ENCODE measurements around the gene RARRES2.
A peak's percentile ranks its signal among the peaks of the same experiment; 100 is the strongest.

Gene RARRES2

DNA sequence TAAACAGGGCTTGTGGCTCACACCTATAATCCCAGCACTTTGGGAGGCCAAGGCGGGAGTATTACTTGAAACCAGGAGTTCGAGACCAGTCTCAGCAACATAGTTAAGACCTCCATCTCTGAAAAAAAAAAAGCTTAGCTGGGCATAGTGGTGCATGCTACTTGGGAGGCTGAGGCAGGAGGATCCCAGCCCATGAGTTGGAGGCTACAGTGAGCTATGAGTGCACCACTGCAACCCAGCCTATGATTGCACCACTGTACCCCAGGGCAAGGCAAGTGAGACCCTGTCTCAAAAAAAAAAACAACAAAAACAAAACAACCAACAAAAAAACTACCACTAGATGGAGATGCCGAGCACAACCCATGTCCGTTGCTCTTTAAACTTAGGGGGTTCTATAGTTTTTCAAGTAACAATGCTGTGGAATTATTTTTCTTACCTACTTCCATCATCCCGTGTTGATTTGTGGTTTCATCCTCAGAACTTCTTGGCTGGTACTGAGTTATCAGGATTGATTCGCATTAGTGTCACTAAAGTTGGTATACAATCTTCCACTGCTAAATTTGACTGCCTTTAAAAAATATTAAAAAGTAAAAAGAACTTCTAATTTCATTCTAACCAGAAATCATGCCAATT, 15.0 kb upstream of the RARRES2 start:
- Histone ChIP-seq H3K79me2 (ENCODE audit: insufficient read depth, low read length) (no peaks in the 10 kb centered on the region), H2AFZ (ENCODE audit: low read depth, low read length, severe bottlenecking) (no peak overlapping the region), H3F3A (ENCODE audit: insufficient read depth) (no peaks in the 10 kb centered on the region), H4K20me1 (ENCODE audit: low read depth, low read length) (no peaks in the 10 kb centered on the region), H3K4me2 (ENCODE audit: low read depth, low read length, poor library complexity, severe bottlenecking) (no peak overlapping the region), H3K9me3 (ENCODE audit: insufficient read depth, low read length) (no peaks in the 10 kb centered on the region), H3K27ac (ENCODE audit: low read depth, low read length) (no peak overlapping the region), H3K9ac (ENCODE audit: low read length) (no peak overlapping the region), H3K4me3 (ENCODE audit: insufficient read depth, low read length, poor library complexity, severe bottlenecking) (no peak overlapping the region), H3K9me2 (replicated peaks; ENCODE audit: insufficient read depth, low read length) (no peaks in the 10 kb centered on the region), H3K27me3 (ENCODE audit: low read length) (0 out of 2 replicates have a peak, but pooled peaks cover 3% of the 10 kb centered on the region), H3K36me3 (ENCODE audit: low read length) (no peaks in the 10 kb centered on the region)
- TF ChIP-seq EZH2phosphoT487 (conservative IDR thresholded peaks at IDR 0.05; ENCODE audit: low read length) (no peak), CTCF (IDR thresholded peaks at IDR 0.05; ENCODE audit: insufficient read depth, low read length, poor library complexity, severe bottlenecking) (peak; percentile 71)

GRCh38 chr7:150355666-150356059, 14.2 kb upstream of the RARRES2 start:
- Histone ChIP-seq H3K9me2 (replicated peaks; ENCODE audit: insufficient read depth, low read length) (no peaks in the 10 kb centered on the region), H4K20me1 (ENCODE audit: low read depth, low read length) (no peaks in the 10 kb centered on the region), H3K9ac (ENCODE audit: low read length) (no peak overlapping the region), H3K79me2 (ENCODE audit: insufficient read depth, low read length) (no peaks in the 10 kb centered on the region), H3F3A (ENCODE audit: insufficient read depth) (no peaks in the 10 kb centered on the region), H3K9me3 (ENCODE audit: insufficient read depth, low read length) (no peaks in the 10 kb centered on the region), H3K27me3 (ENCODE audit: low read length) (0 out of 2 replicates have a peak, but pooled peaks cover 3% of the 10 kb centered on the region), H3K4me2 (ENCODE audit: low read depth, low read length, poor library complexity, severe bottlenecking) (no peak overlapping the region), H3K4me3 (ENCODE audit: insufficient read depth, low read length, poor library complexity, severe bottlenecking) (no peak overlapping the region), H3K27ac (ENCODE audit: low read depth, low read length) (no peak overlapping the region), H2AFZ (ENCODE audit: low read depth, low read length, severe bottlenecking) (no peak overlapping the region), H3K36me3 (ENCODE audit: low read length) (no peaks in the 10 kb centered on the region)
- TF ChIP-seq EZH2phosphoT487 (conservative IDR thresholded peaks at IDR 0.05; ENCODE audit: low read length): no peak

DNA sequence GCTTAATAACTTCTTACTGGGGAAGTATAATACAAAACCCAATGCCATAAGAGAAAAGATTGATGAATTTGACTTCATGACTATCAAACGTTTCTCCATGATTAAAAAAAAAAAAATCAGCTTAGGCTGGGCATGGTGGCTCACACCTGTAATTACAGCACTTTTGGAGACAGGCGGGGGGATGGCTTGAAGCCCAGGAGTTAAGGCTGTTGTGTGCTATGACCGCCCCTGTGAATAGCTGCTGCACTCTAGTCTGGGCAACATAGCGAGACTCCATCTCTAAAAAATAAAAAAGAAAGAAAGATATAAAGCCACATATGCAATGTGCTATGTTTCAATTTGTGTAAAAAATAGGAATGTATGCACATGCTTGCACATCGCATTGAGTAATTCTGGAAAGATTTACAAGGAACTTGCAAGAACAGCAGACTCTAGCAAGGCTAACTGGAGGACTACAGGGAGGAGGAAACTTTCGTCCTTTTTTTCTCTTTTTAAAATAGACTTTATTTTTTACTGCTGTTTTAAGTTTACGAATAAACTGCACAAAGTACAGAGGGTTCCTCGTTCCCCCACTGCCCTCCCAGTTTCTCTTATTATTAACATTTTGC, 10.3 kb upstream of the RARRES2 start:
- no peaks in the 10 kb centered on the region for H3K9me3 ChIP-seq (ENCODE audit: insufficient read depth, low read length)
- TF ChIP-seq CTCF (IDR thresholded peaks at IDR 0.05; ENCODE audit: insufficient read depth, low read length, poor library complexity, severe bottlenecking): no peak
- no peak for TF ChIP-seq EZH2phosphoT487 (conservative IDR thresholded peaks at IDR 0.05; ENCODE audit: low read length)
- no peak overlapping the region for H2AFZ ChIP-seq (ENCODE audit: low read depth, low read length, severe bottlenecking)
- no peaks in the 10 kb centered on the region for H3K79me2 ChIP-seq (ENCODE audit: insufficient read depth, low read length)
- no peaks in the 10 kb centered on the region for H3K27me3 ChIP-seq (ENCODE audit: low read length)
- no peak overlapping the region for H3K4me3 ChIP-seq (ENCODE audit: insufficient read depth, low read length, poor library complexity, severe bottlenecking)
- H3F3A ChIP-seq (ENCODE audit: insufficient read depth): no peaks in the 10 kb centered on the region
- H4K20me1 ChIP-seq (ENCODE audit: low read depth, low read length): no peaks in the 10 kb centered on the region
- H3K36me3 ChIP-seq (ENCODE audit: low read length): no peaks in the 10 kb centered on the region
- H3K4me2 ChIP-seq (ENCODE audit: low read depth, low read length, poor library complexity, severe bottlenecking): no peak overlapping the region
- H3K9me2 ChIP-seq (replicated peaks; ENCODE audit: insufficient read depth, low read length): no peaks in the 10 kb centered on the region
- H3K27ac ChIP-seq (ENCODE audit: low read depth, low read length): no peak overlapping the region
- H3K9ac ChIP-seq (ENCODE audit: low read length): no peak overlapping the region

- Histone ChIP-seq H3K9ac (ENCODE audit: low read length) (no peak overlapping the region), H3K79me2 (ENCODE audit: insufficient read depth, low read length) (no peaks in the 10 kb centered on the region), H3K4me3 (ENCODE audit: insufficient read depth, low read length, poor library complexity, severe bottlenecking) (no peak overlapping the region), H3K27me3 (ENCODE audit: low read length) (no peaks in the 10 kb centered on the region), H3K36me3 (ENCODE audit: low read length) (no peaks in the 10 kb centered on the region), H3K9me2 (replicated peaks; ENCODE audit: insufficient read depth, low read length) (no peaks in the 10 kb centered on the region), H2AFZ (ENCODE audit: low read depth, low read length, severe bottlenecking) (no peak overlapping the region), H3K4me2 (ENCODE audit: low read depth, low read length, poor library complexity, severe bottlenecking) (no peak overlapping the region), H4K20me1 (ENCODE audit: low read depth, low read length) (no peaks in the 10 kb centered on the region), H3K9me3 (ENCODE audit: insufficient read depth, low read length) (no peaks in the 10 kb centered on the region), H3F3A (ENCODE audit: insufficient read depth) (no peaks in the 10 kb centered on the region), H3K27ac (ENCODE audit: low read depth, low read length) (no peak overlapping the region)
- TF ChIP-seq CTCF (IDR thresholded peaks at IDR 0.05; ENCODE audit: insufficient read depth, low read length, poor library complexity, severe bottlenecking): no peak
- TF ChIP-seq EZH2phosphoT487 (conservative IDR thresholded peaks at IDR 0.05; ENCODE audit: low read length): no peak
Observed at GRCh38 chr7:150346922-150347321, 5.5 kb upstream of the RARRES2 start.

Measured in SU-DHL-6 (cell line).